Tibial artery (tissue), 4 donors: ENCODE results near the gene CHN1.

ENCODE experiments used
- DNase-seq, 2 donors: peaks; one replicate each; pipeline ENCODE4 v3.0.0-alpha.2; 2019
- H3K27ac ChIP-seq, 2 donors: fragments of 200-600 bp; sonication (generic) in 1 of 2; 1 replicate in 1 of 2; 2 replicates in 1 of 2; pipeline ENCODE4 v1.5.1; 2018 to 2019; ENCODE audit warnings: mild to moderate bottlenecking in 1 of 2
- H3K27me3 ChIP-seq, 2 donors: fragments of 200-600 bp; sonication (generic) in 1 of 2; one replicate each; pipeline versions ENCODE4 v1.5.1 to v1.6.0; 2016 to 2019
- H3K36me3 ChIP-seq, 3 donors: fragments of 200-600 bp; sonication (generic) in 2 of 3; one replicate each; pipeline ENCODE4 v1.5.1; 2016 to 2019; ENCODE audit warnings: mild to moderate bottlenecking in 2 of 3
- H3K4me1 ChIP-seq, 4 donors: fragments of 200-600 bp; sonication (generic) in 2 of 4; 1 replicate in 3 of 4; 2 replicates in 1 of 4; pipeline ENCODE4 v1.5.1; 2016 to 2019
- H3K4me3 ChIP-seq, 2 donors: fragments of 200-600 bp; sonication (generic) in 1 of 2; 1 replicate in 1 of 2; 2 replicates in 1 of 2; pipeline ENCODE4 v1.5.1; 2018 to 2019; ENCODE audit warnings: mild to moderate bottlenecking in 2 of 2
- H3K9me3 ChIP-seq, 3 donors: fragments of 200-600 bp; sonication (generic) in 1 of 3; one replicate each; pipeline ENCODE4 v1.5.1; 2016 to 2019
- CTCF ChIP-seq, 2 experiments: fragments of 200-600 bp in 1 of 2; fragments of 450-650 bp in 1 of 2; IDR thresholded peaks; one replicate each; pipeline ENCODE4 v1.5.1; 2017 to 2019; ENCODE audit warnings: antibody characterized with exemption in 2 of 2, mild to moderate bottlenecking in 1 of 2, moderate library complexity in 1 of 2
- intact Hi-C: fragments of 100-400 bp; cut with DNase I; formaldehyde crosslinking; loops from one replicate; pipeline ENCODE4 v1.15.0; 2023; ENCODE audit warnings: low total_unique reads

The CHN1 gene

GRCh38 chr2:174787487-174788205 is 217.5 kb downstream of the CHN1 start:
- Histone ChIP-seq H3K4me3 (no peak overlapping the region), H3K27ac (no peak overlapping the region), H3K36me3 (no peaks in the 10 kb centered on the region), H3K9me3 (no peaks in the 10 kb centered on the region), H3K27me3 (no peaks in the 10 kb centered on the region), H3K4me1 (no peaks in the 10 kb centered on the region)
- intact Hi-C loops, result no loop called here
- no peak for DNase-seq
- no peak for TF ChIP-seq CTCF (IDR thresholded peaks at IDR 0.05)

- Histone ChIP-seq H3K36me3 (no peaks in the 10 kb centered on the region), H3K27me3 (peaks cover 0 to 6% of the 10 kb centered on the region in 2 donors), H3K27ac (no peak overlapping the region), H3K9me3 (no peaks in the 10 kb centered on the region), H3K4me1 (peaks cover 0 to 7% (median 0%) of the 10 kb centered on the region in 4 donors), H3K4me3 (no peak overlapping the region)
- TF ChIP-seq CTCF (IDR thresholded peaks at IDR 0.05), result no peak
- intact Hi-C loops, result no loop called here
- DNase-seq, result no peak
Measured at GRCh38 chr2:174786066-174786725, 219.0 kb downstream of the CHN1 start.

- intact Hi-C loops, result no loop called here
- H3K36me3 ChIP-seq, result no peaks in the 10 kb centered on the region
- no peak overlapping the region for H3K27ac ChIP-seq
- H3K27me3 ChIP-seq, result peaks cover 0 to 6% of the 10 kb centered on the region in 2 donors
- no peak for DNase-seq
- no peak overlapping the region for H3K4me3 ChIP-seq
- peaks cover 0 to 7% (median 0%) of the 10 kb centered on the region in 4 donors for H3K4me1 ChIP-seq
- no peak for TF ChIP-seq CTCF (IDR thresholded peaks at IDR 0.05)
- no peaks in the 10 kb centered on the region for H3K9me3 ChIP-seq
Measured at GRCh38 chr2:174785481-174785880, 219.7 kb downstream of the CHN1 start.

- TF ChIP-seq CTCF (IDR thresholded peaks at IDR 0.05), result no peak
- peaks cover 0 to 7% (median 0%) of the 10 kb centered on the region in 4 donors for H3K4me1 ChIP-seq
- DNase-seq, result no peak
- H3K4me3 ChIP-seq, result no peak overlapping the region
- H3K27ac ChIP-seq, result no peak overlapping the region
- no peaks in the 10 kb centered on the region for H3K9me3 ChIP-seq
- no peaks in the 10 kb centered on the region for H3K36me3 ChIP-seq
- H3K27me3 ChIP-seq, result peaks cover 0 to 6% of the 10 kb centered on the region in 2 donors
- intact Hi-C loops, result no loop called here
Measured at GRCh38 chr2:174784909-174785308, 220.3 kb downstream of the CHN1 start.

- no peaks in the 10 kb centered on the region for H3K9me3 ChIP-seq
- no peaks in the 10 kb centered on the region for H3K36me3 ChIP-seq
- H3K27ac ChIP-seq, result no peak overlapping the region
- intact Hi-C loops, result no loop called here
- no peak overlapping the region for H3K4me3 ChIP-seq
- H3K27me3 ChIP-seq, result peaks cover 0 to 6% of the 10 kb centered on the region in 2 donors
- peaks cover 0 to 7% (median 0%) of the 10 kb centered on the region in 4 donors for H3K4me1 ChIP-seq
- no peak for DNase-seq
- no peak for TF ChIP-seq CTCF (IDR thresholded peaks at IDR 0.05)
Measured at GRCh38 chr2:174784316-174784715, 220.9 kb downstream of the CHN1 start.
